Fibroblast of villous mesenchyme (primary cell): ENCODE results near the gene RFLNA. TPM values are rescaled to one million over a fixed set of nuclear protein-coding genes. Genes with fewer than 3 reads are reported as not detected.

Experiments
- DNase-seq: peaks from one replicate; pipeline ENCODE4 v3.0.0-alpha.2; 2010; ENCODE audit warnings: low read depth
- H3K4me3 ChIP-seq: 2 replicates; pipeline ENCODE4 v1.5.1; 2011; ENCODE audit warnings: low read depth, mild to moderate bottlenecking, low read length
- total RNA-seq: library from RNA; depleted of rRNA; stranded (reverse); fragments of >200 nt; gene quantifications from 2 replicates; pipeline ENCODE4 v1.2.3, GENCODE V29; 2012
- TF ChIP-seq, protein P1 (sequence below): IDR thresholded peaks from 2 replicates; pipeline ENCODE4 v1.5.1; 2012; ENCODE audit warnings: low read depth, mild to moderate bottlenecking, low read length; ENCODE audit not compliant: insufficient read depth

The RFLNA gene
- total RNA-seq, 1 donor: 5.6 TPM

DNA sequence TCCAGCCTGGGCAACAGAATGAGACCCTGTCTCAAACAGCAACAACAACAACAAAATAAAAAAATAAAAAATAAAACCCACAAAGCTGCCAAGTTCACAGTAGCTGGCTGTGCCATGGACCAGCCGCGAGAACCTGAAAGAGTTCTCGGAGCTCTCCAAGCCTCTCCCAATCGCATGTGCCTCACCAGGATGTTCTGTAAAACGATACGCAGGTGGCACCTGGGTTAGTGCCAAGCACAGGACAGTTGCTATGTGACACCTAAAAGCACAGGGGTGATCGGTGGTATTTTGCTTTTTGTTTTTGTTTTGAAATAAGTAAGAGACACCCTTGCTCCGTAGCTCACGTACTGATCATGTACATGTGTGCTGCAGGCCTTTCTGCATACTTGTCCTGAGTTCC, 52.4 kb downstream of the RFLNA start:
- no peak overlapping the region for H3K4me3 ChIP-seq
- TF ChIP-seq, protein P1, sequence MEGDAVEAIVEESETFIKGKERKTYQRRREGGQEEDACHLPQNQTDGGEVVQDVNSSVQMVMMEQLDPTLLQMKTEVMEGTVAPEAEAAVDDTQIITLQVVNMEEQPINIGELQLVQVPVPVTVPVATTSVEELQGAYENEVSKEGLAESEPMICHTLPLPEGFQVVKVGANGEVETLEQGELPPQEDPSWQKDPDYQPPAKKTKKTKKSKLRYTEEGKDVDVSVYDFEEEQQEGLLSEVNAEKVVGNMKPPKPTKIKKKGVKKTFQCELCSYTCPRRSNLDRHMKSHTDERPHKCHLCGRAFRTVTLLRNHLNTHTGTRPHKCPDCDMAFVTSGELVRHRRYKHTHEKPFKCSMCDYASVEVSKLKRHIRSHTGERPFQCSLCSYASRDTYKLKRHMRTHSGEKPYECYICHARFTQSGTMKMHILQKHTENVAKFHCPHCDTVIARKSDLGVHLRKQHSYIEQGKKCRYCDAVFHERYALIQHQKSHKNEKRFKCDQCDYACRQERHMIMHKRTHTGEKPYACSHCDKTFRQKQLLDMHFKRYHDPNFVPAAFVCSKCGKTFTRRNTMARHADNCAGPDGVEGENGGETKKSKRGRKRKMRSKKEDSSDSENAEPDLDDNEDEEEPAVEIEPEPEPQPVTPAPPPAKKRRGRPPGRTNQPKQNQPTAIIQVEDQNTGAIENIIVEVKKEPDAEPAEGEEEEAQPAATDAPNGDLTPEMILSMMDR: no peak
- no peak for DNase-seq

DNA sequence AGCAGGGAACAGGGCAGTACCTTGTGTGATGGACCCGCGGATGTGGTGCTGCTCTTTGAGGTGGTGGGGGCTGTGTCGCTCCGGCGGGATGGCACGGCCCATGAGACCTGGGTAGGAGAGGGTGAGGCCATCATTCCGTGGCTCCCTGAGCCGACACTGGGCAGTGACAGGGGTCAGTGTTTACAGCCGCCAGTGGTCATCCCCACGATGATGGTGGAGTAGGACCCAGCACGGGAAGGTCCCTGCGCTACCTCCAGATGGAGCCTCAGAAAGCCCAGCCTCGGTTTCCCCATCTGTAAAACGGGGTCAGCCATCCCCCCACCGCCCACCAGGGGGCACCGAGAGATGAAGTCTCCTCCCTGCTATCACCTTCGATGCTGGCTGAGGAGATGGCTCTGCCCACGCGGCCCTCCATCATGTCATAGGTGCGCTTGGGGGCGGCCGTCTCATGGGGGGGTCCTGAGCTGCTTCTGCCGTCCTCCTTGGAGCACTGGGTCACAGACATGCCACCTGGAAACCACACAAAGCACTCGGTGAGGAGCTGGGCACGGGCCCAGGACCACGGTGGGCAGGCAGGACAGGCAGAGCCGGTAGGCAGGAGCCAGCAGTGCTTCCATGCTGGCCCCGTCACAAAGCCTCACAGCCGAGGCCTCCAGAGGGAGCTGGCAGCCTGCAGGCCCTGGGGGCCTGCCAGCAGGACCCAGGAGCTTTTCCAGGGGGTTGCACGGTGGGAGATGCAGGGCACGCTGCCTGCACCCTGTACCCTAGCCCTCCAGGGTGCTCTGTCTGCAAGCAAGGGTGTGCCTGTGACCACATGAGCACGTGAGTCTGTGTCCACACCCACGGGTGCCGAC, 53.1 kb downstream of the RFLNA start:
- TF ChIP-seq, protein P1: peak; percentile 49
- H3K4me3 ChIP-seq: no peak overlapping the region
- no peak for DNase-seq

DNA sequence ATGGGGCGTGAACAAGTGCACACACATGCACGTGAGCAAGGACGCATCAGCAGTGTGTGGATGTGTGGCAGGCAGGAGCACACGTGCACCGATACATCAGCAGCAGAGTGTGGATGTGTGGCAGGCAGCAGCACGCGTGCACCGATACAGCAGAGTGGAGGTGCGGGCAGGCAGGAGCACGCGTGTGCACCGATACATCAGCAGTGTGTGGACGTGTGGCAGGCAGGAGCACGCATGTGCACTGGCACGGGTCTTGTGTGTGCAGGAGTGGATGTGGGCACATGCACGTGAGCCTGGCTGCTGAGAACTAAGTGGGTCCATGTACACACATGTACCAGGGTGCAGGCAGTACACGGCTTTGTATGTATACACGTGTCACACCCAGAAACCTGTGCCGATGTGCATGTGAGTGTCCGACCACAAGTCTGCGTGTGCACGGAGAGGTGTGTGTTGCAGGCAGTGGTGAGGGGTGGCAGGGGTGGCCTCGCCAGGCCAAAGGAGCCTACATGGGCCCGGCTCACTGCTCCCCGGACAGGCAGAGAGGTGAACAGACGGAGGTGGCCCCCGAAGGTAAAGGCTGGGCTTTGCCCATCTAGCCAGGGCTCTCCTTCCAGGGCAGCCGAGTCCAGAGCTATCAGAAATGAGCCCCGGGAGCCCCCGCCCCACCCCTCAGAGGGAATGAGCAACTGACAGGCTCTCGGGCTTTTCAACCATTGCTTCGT, 53.9 kb downstream of the RFLNA start:
- TF ChIP-seq, protein P1: no peak
- no peak overlapping the region for H3K4me3 ChIP-seq
- DNase-seq: no peak

DNA sequence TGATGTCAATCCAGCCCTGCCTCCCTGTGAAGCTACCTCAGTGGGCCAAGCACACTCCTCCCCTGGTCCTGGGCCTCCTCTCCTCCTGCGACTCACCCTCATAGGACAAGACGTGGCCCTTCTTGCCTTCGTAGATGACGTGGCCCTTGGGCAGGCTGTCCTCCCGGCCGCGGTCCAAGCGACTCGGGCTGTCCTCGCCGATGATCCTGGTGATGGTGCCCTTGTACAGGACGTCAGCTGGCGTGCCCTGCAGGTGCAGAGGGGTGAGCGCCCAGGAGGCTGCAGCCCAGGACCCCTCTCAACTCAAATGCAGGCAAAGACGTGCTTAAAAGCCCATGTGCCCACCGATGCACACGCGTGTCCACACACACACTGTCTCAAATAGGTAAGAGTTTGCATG, 55.6 kb downstream of the RFLNA start:
- DNase-seq: no peak
- TF ChIP-seq, protein P1: no peak
- H3K4me3 ChIP-seq: no peak overlapping the region

DNA sequence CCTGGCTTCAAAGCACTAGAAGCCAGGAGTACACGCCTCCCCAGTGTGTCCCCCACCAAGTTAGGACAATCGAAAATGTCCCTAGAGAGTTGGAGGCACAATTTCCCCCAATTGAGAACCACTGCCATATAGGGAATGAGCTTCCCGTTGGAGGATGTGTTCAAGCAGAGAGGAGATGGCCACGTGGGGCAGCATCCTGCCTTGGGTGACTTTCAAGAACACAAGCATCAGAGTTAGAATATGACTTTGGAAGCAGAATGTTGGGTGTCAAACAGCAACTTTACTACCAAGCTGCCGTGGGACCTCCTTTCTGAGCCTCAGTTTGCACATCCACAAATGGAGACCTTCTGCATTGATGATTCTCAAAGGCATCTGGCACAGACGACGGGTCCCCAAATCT, 56.5 kb downstream of the RFLNA start:
- DNase-seq: no peak
- no peak overlapping the region for H3K4me3 ChIP-seq
- TF ChIP-seq, protein P1: no peak

DNA sequence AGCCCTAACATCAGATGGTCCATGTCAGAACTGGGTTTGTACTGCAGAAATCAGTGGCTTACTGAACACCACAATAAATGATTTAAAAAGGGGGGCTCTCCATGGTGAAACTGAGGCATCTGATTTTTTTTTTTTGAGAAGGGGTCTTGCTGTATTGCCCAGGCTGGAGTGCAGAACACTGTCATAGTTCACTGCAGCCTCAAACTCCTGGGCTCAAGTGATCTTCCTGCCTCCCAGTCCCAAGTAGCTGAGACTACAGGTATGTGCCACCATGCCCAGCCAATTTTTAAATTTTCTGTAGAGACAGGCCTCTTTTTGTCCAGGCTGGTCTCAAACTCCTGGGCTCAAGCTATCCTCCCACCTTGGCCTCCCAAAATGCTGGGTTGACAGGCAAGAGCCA, 57.4 kb downstream of the RFLNA start:
- H3K4me3 ChIP-seq: no peak overlapping the region
- no peak for DNase-seq
- TF ChIP-seq, protein P1: no peak
